Testis (tissue), 3 donors: Measurements from ENCODE around the gene OR14K1. TPM values are rescaled to one million over a fixed set of nuclear protein-coding genes. Genes with fewer than 3 reads are reported as not detected.
"Not testable (repeated sequence)": the region's sequence is repeated elsewhere in the genome, so short reads cannot be mapped to it uniquely, and the experiment has no call there.

Experiments
- DNase-seq: peaks from one replicate; pipeline ENCODE4 v3.0.0-alpha.2; 2019
- H3K27ac ChIP-seq, 2 donors: fragments of 200-600 bp; sonication (generic); one replicate each; pipeline ENCODE4 v1.5.1; 2019
- H3K27me3 ChIP-seq: fragments of 200-600 bp; sonication (generic); one replicate; pipeline ENCODE4 v1.5.1; 2019
- H3K36me3 ChIP-seq: fragments of 200-600 bp; sonication (generic); one replicate; pipeline ENCODE4 v1.5.1; 2017; ENCODE audit warnings: low read depth; ENCODE audit errors: missing control alignments
- H3K4me1 ChIP-seq: fragments of 200-600 bp; sonication (generic); one replicate; pipeline ENCODE4 v1.5.1; 2019
- H3K4me3 ChIP-seq, 2 donors: fragments of 200-600 bp; sonication (generic); one replicate each; pipeline ENCODE4 v1.5.1; 2017 to 2019
- H3K9me3 ChIP-seq: fragments of 200-600 bp; sonication (generic); one replicate; pipeline ENCODE4 v1.5.1; 2017
- POLR2A ChIP-seq: fragments of 450-650 bp; IDR thresholded peaks from one replicate; pipeline ENCODE4 v1.6.1; 2017; ENCODE audit warnings: antibody characterized with exemption, mild to moderate bottlenecking, moderate library complexity
- WGBS, 2 donors: methylation state at CpG; one replicate each; pipeline ENCODE4 v1.1.5; 2018; 5-methylcytosine and 5-hydroxymethylcytosine counted together
- intact Hi-C: fragments of 100-400 bp; cut with DNase I; formaldehyde crosslinking; loops from one replicate; pipeline ENCODE4 v1.15.1; 2023; ENCODE audit warnings: low total_unique reads
- polyA plus RNA-seq: library from polyadenylated mRNA; stranded (reverse); fragments of 350-450 nt; fragmentation: Illumina TruSeq; extraction: RNeasy Lipid Tissue Mini Kit (QIAGEN cat#74804); gene quantifications from one replicate; pipeline ENCODE4 v1.2.3, GENCODE V29; 2014; ENCODE audit warnings: low read depth, low replicate concordance; ENCODE audit not compliant: insufficient read depth
- total RNA-seq, 2 donors: library from RNA; depleted of rRNA; stranded (reverse); fragments of >200 nt; gene quantifications; one replicate each; pipeline ENCODE4 v1.2.3, GENCODE V29; 2016
- TF ChIP-seq, protein P1 (sequence below), 3 experiments: fragments of 450-650 bp in 2 of 3; fragments of 200-600 bp in 1 of 3; sonication (generic) in 1 of 3; IDR thresholded peaks; one replicate each; pipeline ENCODE4 v1.5.1; 2016 to 2019; ENCODE audit warnings: antibody characterized with exemption in 3 of 3, mild to moderate bottlenecking in 2 of 3, moderate library complexity in 1 of 3

The OR14K1 gene
- total and polyA plus RNA-seq, 3 donors from 2014 or later = 2.8 to 3.0 TPM; not detected in 1

DNA sequence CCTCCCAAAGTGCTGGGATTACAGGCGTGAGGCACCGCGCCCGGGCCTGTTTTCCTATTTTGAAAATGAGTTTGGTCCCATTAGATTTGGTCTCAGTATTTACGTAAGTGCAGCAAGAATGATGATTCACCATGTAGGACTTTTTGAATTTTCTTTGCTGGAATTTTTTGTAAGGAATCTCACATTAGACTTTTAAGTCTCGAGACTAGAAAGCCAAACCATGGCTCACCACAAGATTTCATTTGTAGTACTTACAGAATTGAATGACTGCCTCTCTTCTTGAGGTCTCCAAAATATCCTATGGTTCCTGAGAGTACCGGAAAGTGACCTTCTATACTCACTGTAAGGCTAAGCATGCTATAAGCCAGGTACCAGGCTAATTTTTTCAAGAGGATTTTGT, 9.2 kb downstream of the OR14K1 start:
- Histone ChIP-seq H3K9me3 (no peaks in the 10 kb centered on the region), H3K4me3 (no peak overlapping the region), H3K4me1 (no peaks in the 10 kb centered on the region), H3K27me3 (no peaks in the 10 kb centered on the region), H3K36me3 (no peaks in the 10 kb centered on the region), H3K27ac (no peak overlapping the region)
- TF ChIP-seq, protein P1, sequence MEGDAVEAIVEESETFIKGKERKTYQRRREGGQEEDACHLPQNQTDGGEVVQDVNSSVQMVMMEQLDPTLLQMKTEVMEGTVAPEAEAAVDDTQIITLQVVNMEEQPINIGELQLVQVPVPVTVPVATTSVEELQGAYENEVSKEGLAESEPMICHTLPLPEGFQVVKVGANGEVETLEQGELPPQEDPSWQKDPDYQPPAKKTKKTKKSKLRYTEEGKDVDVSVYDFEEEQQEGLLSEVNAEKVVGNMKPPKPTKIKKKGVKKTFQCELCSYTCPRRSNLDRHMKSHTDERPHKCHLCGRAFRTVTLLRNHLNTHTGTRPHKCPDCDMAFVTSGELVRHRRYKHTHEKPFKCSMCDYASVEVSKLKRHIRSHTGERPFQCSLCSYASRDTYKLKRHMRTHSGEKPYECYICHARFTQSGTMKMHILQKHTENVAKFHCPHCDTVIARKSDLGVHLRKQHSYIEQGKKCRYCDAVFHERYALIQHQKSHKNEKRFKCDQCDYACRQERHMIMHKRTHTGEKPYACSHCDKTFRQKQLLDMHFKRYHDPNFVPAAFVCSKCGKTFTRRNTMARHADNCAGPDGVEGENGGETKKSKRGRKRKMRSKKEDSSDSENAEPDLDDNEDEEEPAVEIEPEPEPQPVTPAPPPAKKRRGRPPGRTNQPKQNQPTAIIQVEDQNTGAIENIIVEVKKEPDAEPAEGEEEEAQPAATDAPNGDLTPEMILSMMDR (IDR thresholded peaks at IDR 0.05) = no peak
- no peak for TF ChIP-seq POLR2A
- intact Hi-C loops = no loop called here
- no peak for DNase-seq
- 83 to 91% methylated on average over 7 of the region's 7 CpGs for WGBS, 2 donors

DNA sequence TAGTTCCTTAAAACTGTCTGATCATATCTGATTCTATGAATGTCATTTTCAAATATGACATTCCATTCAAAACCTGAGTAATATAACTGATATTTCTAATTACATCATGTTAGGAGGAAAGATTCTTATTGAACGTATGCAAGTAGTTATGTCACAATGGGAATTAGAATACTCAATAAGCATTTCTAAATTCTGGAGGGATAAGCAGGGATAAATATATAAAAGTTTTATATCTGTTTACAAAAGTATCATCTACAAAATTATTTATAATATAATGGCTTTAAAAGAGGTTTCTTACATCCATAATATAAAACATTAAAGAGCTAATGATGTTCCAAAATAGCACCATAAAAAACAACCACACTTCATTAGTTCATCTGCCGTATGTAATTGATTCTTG, 9.6 kb downstream of the OR14K1 start, which contains the start of gene OR14A2:
OR14A2 (minus strand) TSS at position 101 of the 400 bp plus-strand sequence.
- no peak within 1 kb of the TSS for H3K4me3 ChIP-seq
- TF ChIP-seq, protein P1 (IDR thresholded peaks at IDR 0.05) = no peak
- TF ChIP-seq POLR2A = no peak
- H3K27me3 ChIP-seq = no peaks in the 10 kb centered on the region
- H3K9me3 ChIP-seq = no peaks in the 10 kb centered on the region
- intact Hi-C loops = no loop called here
- no peaks in the 10 kb centered on the region for H3K4me1 ChIP-seq
- no peaks in the 10 kb centered on the region for H3K36me3 ChIP-seq
- no peak within 1 kb of the TSS for H3K27ac ChIP-seq
- 92 to 94% methylated on average over 2 of the region's 2 CpGs for WGBS, 2 donors
- no peak for DNase-seq

DNA sequence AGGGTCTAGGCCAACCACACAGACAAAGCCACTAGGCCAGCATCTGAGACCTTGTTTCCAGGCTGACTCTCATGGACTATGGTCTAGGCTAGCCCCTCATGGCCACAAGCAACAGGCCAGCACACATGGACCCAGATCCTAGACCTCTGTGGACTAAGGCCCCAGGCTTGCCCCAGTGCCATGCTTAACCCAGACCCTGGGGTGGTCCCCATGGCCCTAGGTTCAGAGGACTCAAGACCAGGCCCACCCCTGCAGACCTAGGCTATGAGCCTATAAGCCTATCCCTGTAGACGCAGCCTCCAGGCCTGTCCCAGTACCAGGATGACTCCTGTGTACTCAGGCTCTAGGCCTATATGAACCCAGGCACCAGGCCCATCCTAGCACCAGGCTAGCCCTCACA, 11.5 kb downstream of the OR14K1 start:
- TF ChIP-seq POLR2A = no peak
- TF ChIP-seq, protein P1 (IDR thresholded peaks at IDR 0.05) = no peak
- 100% methylated on average over 1 of the region's 1 CpG; no CpG with 5 or more reads in 1 of the 2 donors for WGBS, 2 donors
- no peak overlapping the region for H3K4me3 ChIP-seq

DNA sequence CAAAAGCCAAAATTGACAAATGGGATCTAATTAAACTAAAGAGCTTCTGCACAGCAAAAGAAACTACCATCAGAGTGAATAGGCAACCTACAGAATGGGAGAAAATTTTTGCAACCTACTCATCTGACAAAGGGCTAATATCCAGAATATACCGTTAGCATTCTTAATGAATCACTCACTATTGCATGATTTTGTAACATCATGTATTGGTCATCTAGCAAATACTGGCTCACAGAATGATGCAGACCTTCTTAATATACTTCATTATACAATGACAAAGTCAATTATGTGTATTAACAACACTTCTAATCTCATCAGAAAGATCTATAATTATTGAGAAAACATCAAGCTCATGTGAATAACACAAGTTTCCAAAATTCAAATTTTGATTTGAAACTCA, 15.9 kb downstream of the OR14K1 start:
- H3K4me3 ChIP-seq, H3K4me1 ChIP-seq, H3K9me3 ChIP-seq, intact Hi-C loops, H3K27ac ChIP-seq, DNase-seq, H3K27me3 ChIP-seq, H3K36me3 ChIP-seq: not testable (repeated sequence)
- WGBS, 2 donors = 95 to 97% methylated on average over 1 of the region's 1 CpG

More for the DNA sequence above, 11.5 kb downstream of the OR14K1 start:
- Histone ChIP-seq H3K27me3 (no peaks in the 10 kb centered on the region), H3K4me1 (no peaks in the 10 kb centered on the region), H3K27ac (no peak overlapping the region), H3K9me3 (no peaks in the 10 kb centered on the region), H3K36me3 (no peaks in the 10 kb centered on the region)
- DNase-seq = no peak
- intact Hi-C loops = no loop called here

DNA sequence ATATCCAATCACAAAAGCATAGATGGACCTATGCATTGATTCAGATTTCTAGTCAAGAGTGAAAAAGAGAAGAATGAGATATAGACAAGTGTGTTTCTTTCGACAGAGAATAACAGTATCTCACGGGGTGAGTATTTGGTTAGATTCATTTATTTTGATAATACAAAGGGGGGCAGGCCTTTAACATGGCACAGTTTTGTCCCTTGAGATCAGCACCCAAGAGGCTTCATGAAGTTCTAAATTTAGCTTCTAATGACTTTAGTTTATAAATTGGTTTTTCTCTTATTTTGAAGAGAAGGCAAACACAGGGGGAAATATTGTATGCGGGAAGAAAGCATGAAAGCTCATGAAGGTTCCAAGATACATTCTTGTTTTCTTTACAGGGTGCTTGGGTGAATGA, 22.0 kb downstream of the OR14K1 start, which contains the start of gene OR1C1:
OR1C1 (minus strand) TSS at position 101 of the 400 bp plus-strand sequence. CDS start 2,150 bp downstream, outside the sequence.
- intact Hi-C loops = no loop called here
- Histone ChIP-seq H3K36me3 (no peaks in the 10 kb centered on the region), H3K9me3 (no peaks in the 10 kb centered on the region), H3K4me1 (no peaks in the 10 kb centered on the region), H3K4me3 (no peak within 1 kb of the TSS), H3K27ac (no peak within 1 kb of the TSS), H3K27me3 (no peaks in the 10 kb centered on the region)
- 92% methylated on average over 3 of the region's 3 CpGs for WGBS, 2 donors
- TF ChIP-seq, protein P1 (IDR thresholded peaks at IDR 0.05) = no peak
- no peak for TF ChIP-seq POLR2A
- DNase-seq = no peak
